HG02852 (cell line): ENCODE results near the gene APBA1.
"Not testable (repeated sequence)": the region's sequence is repeated elsewhere in the genome, so short reads cannot be mapped to it uniquely, and the experiment has no call there.

Experiments
- ATAC-seq: cut with Tn5 transposase; IDR thresholded peaks from one replicate; pipeline ENCODE4 v1.9.1; 2021; ENCODE audit warnings: mild to moderate bottlenecking, moderate library complexity; ENCODE audit not compliant: unreplicated experiment

The APBA1 gene

DNA sequence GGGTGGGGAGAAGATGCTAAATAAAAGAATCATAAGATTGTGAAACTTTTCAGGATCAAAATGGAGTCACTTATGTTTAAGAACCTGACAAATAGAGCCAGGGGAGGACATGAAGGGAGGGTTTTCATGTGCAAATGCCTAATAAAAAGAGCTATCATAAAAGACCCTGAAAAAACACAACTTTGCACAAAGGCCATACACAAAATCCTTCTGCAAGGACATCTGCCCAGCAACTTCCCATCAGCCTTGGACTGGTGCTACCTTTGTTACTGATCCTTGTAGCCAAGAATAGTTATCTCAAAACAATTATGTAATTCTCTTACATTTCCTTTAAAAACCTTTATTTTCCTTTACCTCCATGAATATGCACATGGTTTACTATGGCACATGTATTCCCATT lies 63.0 kb downstream of the APBA1 start:
- ATAC-seq, result no peak

DNA sequence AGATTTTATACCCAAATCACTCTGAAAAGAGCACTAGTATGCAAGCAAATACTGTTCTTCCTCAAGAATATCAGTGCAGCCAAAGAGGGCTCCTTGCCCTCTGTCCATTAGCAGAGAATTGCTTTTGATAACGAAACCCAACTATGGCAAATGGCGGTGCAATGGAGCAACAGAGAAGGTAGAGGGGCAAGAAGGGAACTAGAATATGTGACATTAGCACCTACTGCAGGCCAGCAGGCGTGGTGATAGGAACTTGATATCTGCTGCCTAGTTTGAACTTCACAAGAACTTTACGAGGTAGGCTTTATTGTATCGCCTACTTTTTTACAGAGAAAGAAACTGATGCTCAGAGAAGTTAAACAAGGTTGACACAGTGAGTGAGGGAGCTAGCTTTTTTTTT lies 66.1 kb downstream of the APBA1 start:
- no peak for ATAC-seq

- no peak for ATAC-seq
Observed at GRCh38 chr9:69605406-69605805, 66.8 kb downstream of the APBA1 start.

- no peak for ATAC-seq
Observed at GRCh38 chr9:69604568-69605219, 67.5 kb downstream of the APBA1 start.

DNA sequence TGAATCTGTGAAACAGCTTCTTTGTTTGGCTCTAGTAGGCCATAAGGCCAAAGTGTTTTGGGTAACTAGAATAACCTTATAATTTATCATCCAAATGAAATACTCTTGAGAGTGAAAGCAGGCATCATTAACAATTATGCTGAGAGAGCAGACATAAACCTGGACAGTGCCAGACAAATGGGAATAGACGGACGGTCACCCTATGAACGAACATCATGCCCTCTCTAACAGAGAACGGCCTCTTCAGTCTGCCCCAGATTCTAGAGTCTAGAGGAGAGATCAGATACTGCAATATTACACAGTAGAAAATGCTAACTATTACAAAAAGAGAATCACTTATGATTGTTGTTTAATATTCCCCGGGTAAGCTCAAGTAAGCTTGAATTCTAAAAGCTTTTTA lies 68.5 kb downstream of the APBA1 start:
- no peak for ATAC-seq

DNA sequence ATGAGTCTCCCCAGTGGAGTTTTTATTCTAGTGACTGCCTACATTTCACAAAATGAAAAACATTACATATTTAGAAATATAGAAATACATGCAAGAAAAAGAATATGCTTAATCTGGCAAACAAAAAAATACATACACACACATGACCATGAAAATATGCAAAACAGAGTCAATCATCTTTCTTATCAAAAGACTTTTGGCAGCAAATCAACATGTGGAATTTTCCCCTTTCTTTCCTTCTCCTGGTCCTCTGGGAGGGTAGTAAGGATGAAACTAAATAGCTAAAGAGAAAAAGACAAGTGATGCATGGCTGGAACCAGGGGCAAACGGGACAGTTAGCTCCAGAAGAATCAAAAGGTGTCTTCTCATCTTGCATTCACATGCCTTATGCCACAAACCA lies 69.4 kb downstream of the APBA1 start:
- ATAC-seq, result no peak

DNA sequence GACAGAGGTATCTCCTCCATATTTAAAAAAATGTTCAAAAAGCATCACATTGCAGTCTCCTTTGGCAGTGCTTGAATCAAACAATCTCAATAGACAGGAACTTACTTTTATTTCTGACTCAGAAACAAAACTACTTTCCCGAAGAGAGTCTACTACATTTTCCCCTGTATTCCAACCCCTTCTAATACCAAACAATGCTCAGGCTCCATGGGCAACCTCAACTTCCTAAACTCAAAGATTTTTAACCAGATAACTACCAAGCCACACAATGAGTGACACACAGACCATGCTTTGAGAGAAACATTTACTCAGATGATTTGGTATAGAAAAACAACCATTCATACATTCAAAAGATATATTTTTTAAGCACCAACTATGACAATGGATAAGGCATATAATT lies 70.5 kb downstream of the APBA1 start:
- ATAC-seq, result no peak

GRCh38 chr9:69600314-69601047 lies 71.7 kb downstream of the APBA1 start:
- ATAC-seq, result no peak

- no peak for ATAC-seq
Observed at GRCh38 chr9:69599232-69599971, 72.8 kb downstream of the APBA1 start.

DNA sequence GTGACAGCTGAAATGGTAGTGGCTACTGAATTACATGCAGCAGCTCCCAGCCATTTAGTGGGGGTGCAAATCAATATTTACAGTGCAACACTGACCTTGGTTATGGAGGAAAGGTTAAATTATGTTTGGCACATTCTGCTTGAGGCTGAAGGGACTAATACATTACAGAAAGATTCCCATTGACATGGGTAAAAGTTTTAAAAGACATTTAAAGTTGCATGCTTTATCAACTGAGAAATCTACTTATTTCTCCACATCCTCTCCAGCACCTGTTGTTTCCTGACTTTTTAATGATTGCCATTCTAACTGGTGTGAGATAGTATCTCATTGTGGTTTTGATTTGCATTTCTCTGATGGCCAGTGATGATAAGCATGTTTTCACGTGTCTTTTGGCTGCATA lies 75.3 kb downstream of the APBA1 start:
- ATAC-seq, result not testable (repeated sequence)

DNA sequence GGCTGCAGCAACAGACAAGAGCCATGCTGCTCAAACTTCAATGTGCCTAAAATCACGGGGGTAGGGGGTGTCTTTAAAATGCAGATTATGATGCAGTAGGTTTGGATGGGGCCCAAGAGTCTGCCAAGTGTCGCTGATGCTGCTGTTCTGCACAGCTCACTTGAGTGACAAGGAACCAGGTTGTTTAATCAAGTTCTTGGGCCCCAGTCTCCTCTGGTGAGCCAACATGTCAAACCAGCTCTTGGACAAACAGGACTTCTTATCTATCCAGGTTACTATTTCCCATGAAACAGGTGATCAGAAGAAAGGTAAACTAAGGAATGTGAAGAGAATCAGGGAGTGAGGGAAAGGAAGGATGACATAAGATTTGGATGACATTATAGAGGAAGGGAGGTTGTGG lies 78.0 kb downstream of the APBA1 start:
- no peak for ATAC-seq

DNA sequence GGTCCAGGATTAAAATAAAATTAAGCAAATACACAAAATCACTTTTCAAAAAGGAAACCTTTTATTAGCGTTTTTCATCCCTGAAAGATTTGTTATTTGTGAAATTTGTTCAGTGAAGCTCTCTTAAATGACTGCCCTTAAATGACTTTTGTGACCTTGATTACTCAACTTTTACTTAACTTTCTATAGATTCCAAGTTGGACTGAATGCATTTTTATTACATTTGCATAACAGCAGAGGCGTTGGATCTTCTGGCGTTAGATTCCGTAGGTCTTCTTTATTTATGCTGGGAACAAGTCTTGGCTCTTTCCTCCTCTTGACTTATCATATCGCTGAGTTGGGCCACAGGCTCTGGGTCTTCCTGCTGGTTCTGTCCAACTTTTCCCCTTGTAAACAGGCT lies 78.4 kb downstream of the APBA1 start:
- no peak for ATAC-seq

- no peak for ATAC-seq
Observed at GRCh38 chr9:69593301-69593700, 78.9 kb downstream of the APBA1 start.

GRCh38 chr9:69590266-69590665 lies 81.9 kb downstream of the APBA1 start:
- no peak for ATAC-seq

GRCh38 chr9:69589156-69589555 lies 83.0 kb downstream of the APBA1 start:
- no peak for ATAC-seq

GRCh38 chr9:69585571-69585970 lies 86.6 kb downstream of the APBA1 start:
- no peak for ATAC-seq

DNA sequence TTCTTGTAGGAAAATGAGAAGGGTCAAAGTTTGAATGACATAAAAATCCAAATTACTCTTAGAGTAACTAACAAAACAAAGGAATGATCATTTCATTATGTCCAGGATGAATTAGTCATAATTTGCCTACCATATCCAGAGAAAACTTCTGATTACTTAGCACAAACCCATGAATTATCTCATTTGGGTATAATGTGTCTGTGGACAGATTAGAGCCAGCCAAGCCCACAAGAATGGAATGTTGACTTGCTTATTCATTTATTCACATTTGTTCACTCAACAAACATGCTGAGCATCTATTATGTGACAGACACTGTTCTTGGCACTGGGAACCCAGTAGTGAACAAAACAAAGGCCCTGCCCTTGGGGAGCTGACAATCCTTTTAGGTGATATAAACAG lies 87.4 kb downstream of the APBA1 start:
- ATAC-seq, result no peak

GRCh38 chr9:69583645-69584234 lies 88.4 kb downstream of the APBA1 start:
- ATAC-seq, result no peak

DNA sequence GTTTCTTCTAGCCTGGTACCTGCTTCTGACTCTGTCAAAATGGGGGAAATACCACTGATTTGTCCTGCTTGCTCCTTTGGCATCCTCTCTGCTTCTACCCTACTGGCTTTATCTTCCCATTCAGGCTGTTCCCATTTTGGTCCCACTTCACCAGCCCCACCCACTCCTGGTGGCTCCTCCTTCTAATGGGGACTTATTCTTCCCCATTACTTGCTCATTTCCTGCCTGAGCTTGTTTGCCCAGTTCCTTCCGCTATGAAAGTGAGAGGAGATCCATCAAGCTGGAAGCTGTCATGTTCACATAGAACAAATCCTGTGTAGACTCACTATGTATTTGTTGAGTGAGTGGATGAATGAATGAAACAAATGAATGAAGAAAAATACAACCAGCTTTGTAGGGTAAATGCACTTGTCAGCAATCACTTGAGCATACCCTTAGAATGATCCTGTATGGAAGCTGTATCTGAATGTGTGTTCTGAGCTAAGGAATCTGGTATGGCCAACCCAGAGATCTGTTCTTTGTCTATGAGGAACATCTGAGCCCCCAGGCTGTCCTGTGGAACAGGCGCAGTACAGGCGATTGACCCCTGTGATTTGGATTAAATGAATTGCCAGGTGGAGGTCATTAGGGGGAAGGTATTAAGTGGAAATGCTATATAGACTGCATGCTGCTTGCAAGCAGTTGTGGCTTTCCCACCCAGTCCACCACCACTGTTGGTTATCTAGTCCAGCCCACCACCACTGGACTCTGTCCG lies 89.5 kb downstream of the APBA1 start:
- ATAC-seq, result no peak

DNA sequence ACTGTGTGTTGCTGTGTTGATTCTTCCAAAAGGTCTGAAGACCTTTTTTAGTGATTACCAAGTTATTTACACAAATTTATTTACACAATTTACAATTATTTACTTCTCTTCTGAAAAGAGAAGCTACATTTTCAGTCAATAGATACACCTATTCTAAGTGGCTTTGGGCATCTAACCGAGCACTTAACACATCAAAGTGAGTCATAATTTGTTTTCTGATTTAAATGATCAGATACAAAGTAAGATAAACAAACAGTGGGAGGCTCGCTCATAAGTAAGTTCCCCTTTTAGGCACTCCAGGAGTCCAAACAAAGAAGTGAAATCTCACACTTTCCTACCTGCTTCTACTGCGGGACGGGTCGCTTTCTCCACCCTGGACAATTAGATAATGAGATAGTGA lies 90.2 kb downstream of the APBA1 start:
- ATAC-seq, result no peak
